Coronary artery (tissue), 2 donors: ENCODE results near the gene BPI.
"Not testable (repeated sequence)": the region's sequence is repeated elsewhere in the genome, so short reads cannot be mapped to it uniquely, and the experiment has no call there.

Experiments
- DNase-seq: peaks from one replicate; pipeline ENCODE4 v3.0.0-alpha.2; 2017; ENCODE audit warnings: low spot score
- H3K27ac ChIP-seq, 2 donors: fragments of 200-600 bp; sonication (generic); one replicate each; pipeline ENCODE4 v1.5.1; 2016 to 2019
- H3K4me3 ChIP-seq: fragments of 200-600 bp; sonication (generic); 2 replicates; pipeline ENCODE4 v1.5.1; 2016; ENCODE audit warnings: mild to moderate bottlenecking, moderate library complexity
- TF ChIP-seq, protein P1 (sequence below): fragments of 200-600 bp; sonication (generic); IDR thresholded peaks from one replicate; pipeline ENCODE4 v1.5.1; 2019; ENCODE audit warnings: antibody characterized with exemption

BPI gene

DNA sequence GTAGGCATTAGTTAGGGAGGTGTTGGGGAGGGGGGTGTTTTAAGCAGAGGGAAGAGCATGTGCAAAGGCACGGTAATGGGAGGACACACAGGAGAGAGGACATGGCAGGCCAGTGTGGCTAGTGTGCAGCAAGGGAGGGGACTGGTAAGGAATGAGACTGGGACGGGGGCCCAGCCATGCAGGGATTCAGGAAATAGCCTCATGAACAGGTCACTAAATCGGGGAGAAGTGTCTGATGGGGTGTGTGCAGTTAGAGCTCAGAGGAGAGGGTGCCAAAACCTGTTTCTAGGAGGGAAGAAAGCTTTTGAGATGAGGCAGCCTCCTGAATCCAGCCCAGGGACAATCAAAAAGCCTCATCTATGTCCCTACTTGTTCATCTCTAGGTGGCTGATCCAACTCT is 7.5 kb downstream of the BPI start:
- no peak for DNase-seq
- TF ChIP-seq, protein P1, sequence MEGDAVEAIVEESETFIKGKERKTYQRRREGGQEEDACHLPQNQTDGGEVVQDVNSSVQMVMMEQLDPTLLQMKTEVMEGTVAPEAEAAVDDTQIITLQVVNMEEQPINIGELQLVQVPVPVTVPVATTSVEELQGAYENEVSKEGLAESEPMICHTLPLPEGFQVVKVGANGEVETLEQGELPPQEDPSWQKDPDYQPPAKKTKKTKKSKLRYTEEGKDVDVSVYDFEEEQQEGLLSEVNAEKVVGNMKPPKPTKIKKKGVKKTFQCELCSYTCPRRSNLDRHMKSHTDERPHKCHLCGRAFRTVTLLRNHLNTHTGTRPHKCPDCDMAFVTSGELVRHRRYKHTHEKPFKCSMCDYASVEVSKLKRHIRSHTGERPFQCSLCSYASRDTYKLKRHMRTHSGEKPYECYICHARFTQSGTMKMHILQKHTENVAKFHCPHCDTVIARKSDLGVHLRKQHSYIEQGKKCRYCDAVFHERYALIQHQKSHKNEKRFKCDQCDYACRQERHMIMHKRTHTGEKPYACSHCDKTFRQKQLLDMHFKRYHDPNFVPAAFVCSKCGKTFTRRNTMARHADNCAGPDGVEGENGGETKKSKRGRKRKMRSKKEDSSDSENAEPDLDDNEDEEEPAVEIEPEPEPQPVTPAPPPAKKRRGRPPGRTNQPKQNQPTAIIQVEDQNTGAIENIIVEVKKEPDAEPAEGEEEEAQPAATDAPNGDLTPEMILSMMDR = no peak

DNA sequence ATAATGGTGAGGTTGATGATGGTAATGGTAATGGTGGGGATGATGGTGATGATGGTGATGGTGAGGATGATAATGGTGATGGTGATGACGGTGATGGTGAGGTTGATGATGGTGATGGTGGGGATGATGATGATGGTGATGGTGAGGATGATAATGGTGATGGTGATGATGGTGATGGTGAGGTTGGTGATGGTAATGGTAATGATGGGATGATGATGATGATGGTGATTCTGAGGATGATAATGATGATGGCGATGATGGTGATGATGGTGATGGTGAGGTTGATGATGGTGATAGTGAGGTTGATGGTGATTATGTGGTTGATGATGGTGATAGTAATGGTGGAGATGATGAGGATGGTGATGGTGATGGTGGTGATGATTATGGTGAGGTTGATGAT is 9.7 kb downstream of the BPI start:
- Histone ChIP-seq H3K27ac (no peak overlapping the region), H3K4me3 (no peak overlapping the region)
- DNase-seq = no peak
- TF ChIP-seq, protein P1 = no peak

More for the DNA sequence above, 7.5 kb downstream of the BPI start:
- H3K4me3 ChIP-seq = no peak overlapping the region
- H3K27ac ChIP-seq = no peak overlapping the region

DNA sequence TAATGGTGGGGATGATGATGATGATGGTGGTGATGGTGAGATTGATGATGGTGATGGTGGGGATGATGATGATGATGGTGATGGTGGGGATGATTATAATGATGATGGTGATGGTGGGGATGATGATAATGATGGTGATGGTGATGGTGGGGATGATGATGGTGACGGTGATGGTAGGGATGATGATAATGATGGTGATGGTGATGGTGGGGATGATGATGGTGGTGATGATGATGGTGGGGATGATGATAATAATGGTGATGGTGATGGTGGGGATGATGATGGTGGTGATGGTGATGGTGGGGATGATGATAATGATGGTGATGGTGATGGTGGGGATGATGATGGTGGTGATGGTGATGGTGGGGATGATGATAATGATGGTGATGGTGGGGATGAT is 10.4 kb downstream of the BPI start:
- H3K27ac ChIP-seq, H3K4me3 ChIP-seq, DNase-seq: not testable (repeated sequence)

DNA sequence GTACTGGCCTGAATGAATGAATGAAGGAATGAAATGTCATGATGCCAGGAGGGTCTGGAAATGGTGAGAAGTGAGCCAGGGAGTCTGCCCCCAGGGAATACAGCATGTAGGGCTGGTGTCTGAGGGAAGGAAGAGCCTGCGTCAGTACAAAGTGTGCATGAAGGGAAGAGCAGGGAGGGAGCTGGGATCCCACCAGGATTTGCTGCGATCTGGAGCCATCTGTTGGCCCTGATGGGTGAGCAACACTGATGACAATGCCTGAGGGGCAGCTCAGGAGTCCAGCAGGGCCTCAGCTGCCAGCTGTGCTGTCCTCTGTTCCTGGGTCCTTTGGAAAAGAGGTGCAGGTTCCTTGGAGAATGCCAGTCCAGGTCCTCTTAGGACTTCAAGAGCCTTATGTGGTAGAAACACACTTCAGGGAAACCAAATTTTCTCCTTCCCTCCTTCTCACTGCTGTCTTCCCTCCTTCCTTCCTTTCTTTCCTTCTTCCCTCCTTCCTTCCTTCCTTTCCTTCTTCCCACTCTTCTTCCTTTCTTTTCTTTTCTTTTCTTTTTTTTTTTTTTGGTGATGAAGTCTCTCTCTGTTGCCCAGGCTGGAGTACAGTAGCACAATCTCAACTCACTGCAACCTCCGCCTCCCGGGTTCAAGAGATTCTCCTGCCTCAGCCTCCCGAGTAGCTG is 11.5 kb downstream of the BPI start:
- TF ChIP-seq, protein P1 = no peak
- no peak for DNase-seq
- Histone ChIP-seq H3K4me3 (no peak overlapping the region), H3K27ac (no peak overlapping the region)

DNA sequence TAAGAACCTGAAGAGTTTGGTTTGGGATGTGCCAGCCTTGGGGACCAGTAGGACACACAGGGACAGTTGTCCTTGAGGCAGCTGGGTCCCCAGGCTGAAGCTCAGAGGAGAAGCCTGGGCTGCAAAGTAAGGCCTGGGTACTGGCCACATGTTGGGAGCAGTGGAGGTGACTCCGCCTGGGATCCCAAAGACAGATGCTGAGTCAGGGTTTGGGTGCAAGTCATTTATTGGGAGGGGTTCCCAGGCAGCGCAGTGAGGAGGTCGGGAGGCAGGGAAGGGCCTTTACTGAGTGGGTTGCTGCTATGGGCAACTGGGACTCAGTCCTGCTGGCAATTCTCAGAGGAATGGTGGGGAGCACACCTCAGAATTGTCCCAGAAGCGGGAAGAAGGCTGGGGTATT is 12.4 kb downstream of the BPI start:
- Histone ChIP-seq H3K27ac (no peak overlapping the region), H3K4me3 (no peak overlapping the region)
- TF ChIP-seq, protein P1 = no peak
- DNase-seq = no peak

DNA sequence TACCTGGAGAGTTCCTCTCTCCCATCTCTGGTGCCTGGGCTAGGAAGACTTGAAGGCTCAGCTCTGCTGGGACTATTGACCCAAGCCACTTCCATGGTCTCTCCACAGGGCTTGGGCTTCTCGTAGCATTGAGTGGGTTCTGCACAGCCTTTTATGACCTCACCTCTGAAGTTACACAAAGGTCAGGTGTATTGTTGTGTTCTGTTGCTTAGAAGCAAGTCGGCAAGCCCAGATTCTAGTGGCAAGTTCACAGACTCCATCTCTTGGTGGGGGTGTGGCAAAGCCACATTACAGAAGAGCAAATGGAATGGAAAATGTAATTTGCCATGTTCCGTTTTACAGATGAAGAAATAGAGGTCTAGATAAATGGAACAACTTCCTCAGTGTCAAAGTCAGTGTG is 13.5 kb downstream of the BPI start:
- TF ChIP-seq, protein P1 = no peak
- no peak overlapping the region for H3K27ac ChIP-seq
- H3K4me3 ChIP-seq = no peak overlapping the region
- no peak for DNase-seq

DNA sequence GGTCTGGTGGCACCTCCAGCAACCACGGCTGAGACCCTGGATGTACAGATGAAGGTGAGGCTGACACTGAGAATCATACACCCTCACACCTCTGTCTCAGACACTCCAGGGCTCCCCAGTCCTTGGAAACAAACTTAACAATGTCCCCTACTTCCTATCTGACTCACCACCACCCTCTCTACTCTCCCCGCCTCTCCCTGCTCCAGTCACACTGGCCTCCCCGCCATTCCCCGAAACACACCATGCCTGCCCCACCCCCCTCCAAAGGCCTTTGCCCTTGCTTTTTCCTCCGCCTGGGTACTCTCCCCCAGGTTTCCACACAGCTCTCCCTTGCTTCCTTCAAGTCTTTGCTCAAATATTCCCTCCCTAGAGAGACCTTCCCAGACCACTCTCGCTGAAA is 16.3 kb downstream of the BPI start:
- TF ChIP-seq, protein P1 = no peak
- Histone ChIP-seq H3K27ac (no peak overlapping the region), H3K4me3 (no peak overlapping the region)
- DNase-seq = no peak
